Heart right ventricle (tissue), 16 donors: ENCODE data around the gene PLEKHH3. TPM values are rescaled to one million over a fixed set of nuclear protein-coding genes. Genes with fewer than 3 reads are reported as not detected.

Experiments
- ATAC-seq, 8 donors: fragments of 200-7000 bp; cut with Tn5 transposase; one replicate each; pipeline ENCODE4 v1.9.1; 2020; ENCODE audit warnings: mild to moderate bottlenecking in 8 of 8, moderate library complexity in 8 of 8, moderate number of reproducible peaks in 1 of 8
- DNase-seq, 2 donors: peaks; one replicate each; pipeline ENCODE4 v3.0.0-alpha.2; 2020
- H3K27ac ChIP-seq, 10 donors: fragments of 200-600 bp; sonication (generic) in 2 of 10; one replicate each; pipeline versions ENCODE4 v1.5.0 to v1.8.0; 2020 to 2022; ENCODE audit warnings: mild to moderate bottlenecking in 3 of 10
- H3K27me3 ChIP-seq, 7 donors: fragments of 200-600 bp; one replicate each; pipeline ENCODE4 v1.8.0; 2021 to 2022; ENCODE audit warnings: mild to moderate bottlenecking in 2 of 7
- H3K36me3 ChIP-seq, 9 donors: fragments of 200-600 bp; sonication (generic) in 1 of 9; one replicate each; pipeline versions ENCODE4 v1.5.0 to v1.8.0; 2020 to 2022; ENCODE audit warnings: mild to moderate bottlenecking in 2 of 9
- H3K4me1 ChIP-seq, 9 donors: fragments of 200-600 bp; sonication (generic) in 1 of 9; one replicate each; pipeline versions ENCODE4 v1.5.0 to v1.8.0; 2020 to 2022; ENCODE audit warnings: mild to moderate bottlenecking in 4 of 9
- H3K4me3 ChIP-seq, 10 donors: fragments of 200-600 bp; sonication (generic) in 2 of 10; one replicate each; pipeline versions ENCODE4 v1.5.0 to v1.8.0; 2020 to 2022; ENCODE audit warnings: mild to moderate bottlenecking in 7 of 10, moderate library complexity in 2 of 10
- H3K9me3 ChIP-seq, 11 donors: fragments of 200-600 bp in 10 of 11; sonication (generic) in 2 of 11; one replicate each; pipeline versions ENCODE4 v1.5.0 to v1.8.0; 2013 to 2022; ENCODE audit warnings: mild to moderate bottlenecking in 2 of 11, control low read depth in 1 of 11, moderate library complexity in 1 of 11
- WGBS, 2 donors: extraction: QIAGEN DNeasy Blood & Tissue Kit; methylation state at CpG; one replicate each; pipeline ENCODE4 v1.1.7; 2013; ENCODE audit warnings: inconsistent platforms in 1 of 2; 5-methylcytosine and 5-hydroxymethylcytosine counted together
- intact Hi-C, 10 donors: fragments of 100-400 bp; cut with DNase I; formaldehyde crosslinking; loops; one replicate each; pipeline versions ENCODE4 v1.11.1 to v1.14.2; 2022
- long read RNA-seq, 3 donors: library from polyadenylated mRNA; unstranded; transcript quantifications; one replicate each; pipeline ENCODE4 v2.0.0, GENCODE V29; 2020 to 2021
- polyA plus RNA-seq, 2 donors: library from polyadenylated mRNA; stranded (reverse); fragments of 200-250 nt; gene quantifications; one replicate each; pipeline ENCODE4 v1.2.3, GENCODE V29; 2013
- total RNA-seq, 10 donors: library from RNA; stranded (reverse); fragmentation: NEBNext Ultra II Directional in 3 of 10; extraction: Animal tissue kit (Norgen Biotek cat#: 25700) in 3 of 10; gene quantifications; one replicate each; pipeline versions ENCODE4 v1.2.1 to v1.2.4, GENCODE V29; 2021 to 2023
- TF ChIP-seq, protein P1 (sequence below), 9 donors: fragments of 200-600 bp; sonication (generic) in 2 of 9; IDR thresholded peaks; one replicate each; pipeline versions ENCODE4 v1.5.0 to v1.8.0; 2021 to 2022; ENCODE audit warnings: antibody characterized with exemption in 9 of 9, mild to moderate bottlenecking in 5 of 9, moderate library complexity in 1 of 9
- donor health status: Arrhythmogenic right ventricular cardiomyopathy.
- donor health status: ischemic (EF 13 %, LVEDD 7.1; RV severe dilation, severe dysfunction).
- donor health status: healthy with polysubstance abuse.
- donor health status: DM: no; HTN: yes; CAD: no.
- donor health status: DM: no; HTN: no; CAD: no.
- donor health status: ischemic (EF 25% LVEDD 6.9; RV normal size, moderate dysfunction).
- donor health status: ischemic (EF 25% LVEDD 5.7; RV mildly dilated, moderate dysfunction).
- donor health status: healthy.
- donor health status: DM: yes; HTN: yes; CAD: no.
- donor health status: Ischemic cardiomyopathy.
- donor health status: ischemic (EF 35%, LVEDD 5.7; RV mildly dilated, moderate dysfunction).
- donor health status: nonischemic (EF 11% LVEDD 7.7; RV severe dilation, severe dysfunction).
- donor health status: DM: yes; HTN: yes; CAD: no.
- donor health status: PGD.
- donor health status: ischemic (EF 29% LVEDD 5.4; RV normal size, mild dysfunction).
- donor health status: nonischemic (EF 23%, LVEDD 6.1; RV moderate dilation, normal function).

Gene PLEKHH3
- total RNA-seq: 10 to 100 TPM; 12.8 to 34.8 (median 22.0) TPM
- 10 to 100 TPM; 23.6 to 42.1 TPM for polyA plus RNA-seq
- long read RNA-seq, donor 1, transcript PLEKHH3-205 (13 exons, 2,640 nt): minor isoform, 7 of 81 reads
- long read RNA-seq, donor 1, transcript PLEKHH3-204 (13 exons, 2,983 nt): major isoform, 18 of 81 reads
- long read RNA-seq, donor 1, transcript PLEKHH3-201 (13 exons, 2,987 nt): minor isoform, 6 of 81 reads
- long read RNA-seq, donor 1, partial matches to known transcripts: 26 of 81 reads
- long read RNA-seq, donor 1, other reads (novel, unspliced or antisense): 20 of 81 reads
- long read RNA-seq, donor 2, transcript PLEKHH3-201 (13 exons, 2,987 nt): minor isoform, 6 of 63 reads
- long read RNA-seq, donor 2, transcript PLEKHH3-205 (13 exons, 2,640 nt): minor isoform, 5 of 63 reads
- long read RNA-seq, donor 2, transcript PLEKHH3-204 (13 exons, 2,983 nt): major isoform, 12 of 63 reads
- long read RNA-seq, donor 2, partial matches to known transcripts: 18 of 63 reads
- long read RNA-seq, donor 2, other reads (novel, unspliced or antisense): 19 of 63 reads
- long read RNA-seq, donor 3, partial matches to known transcripts: 0 of 1 reads
- long read RNA-seq, donor 3, other reads (novel, unspliced or antisense): 1 of 1 reads

DNA sequence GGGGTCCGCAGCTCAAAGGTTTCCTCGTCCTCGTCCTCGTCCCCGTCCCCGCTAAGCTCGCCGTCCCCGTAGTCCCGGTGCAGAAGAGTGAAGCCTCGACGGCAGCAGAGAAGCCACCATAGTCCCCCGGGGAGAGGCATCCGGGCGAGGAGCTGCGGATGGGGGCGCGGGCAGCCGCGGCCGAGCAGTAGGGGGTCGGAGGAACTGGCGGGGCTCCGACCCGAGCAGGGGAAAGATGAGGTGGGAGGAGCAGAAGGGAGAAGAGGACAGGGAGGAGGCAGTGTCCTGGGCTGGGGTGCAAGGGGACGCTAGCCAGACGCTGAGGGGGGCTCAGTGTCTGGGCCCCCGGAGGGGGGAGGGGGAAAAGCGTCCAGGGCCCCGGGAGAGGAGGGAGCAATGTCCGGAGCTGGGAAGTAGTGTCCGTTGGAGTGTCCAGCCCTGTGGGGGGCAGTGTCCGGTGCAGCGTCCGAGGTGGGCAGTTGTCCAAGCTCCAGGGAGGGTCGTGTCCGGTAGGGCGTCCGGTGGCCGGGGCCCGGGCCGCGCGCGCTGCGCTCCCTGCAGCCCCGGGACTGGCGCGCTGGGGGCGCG lies at the start of gene PLEKHH3:
TSS of gene PLEKHH3 (minus strand) at position 571 of the 588 bp plus-strand sequence. CDS start at position 140, 431 bp downstream.
- ATAC-seq: peak in 6 of 8 donors; percentile 0 to 10 (median 0)
- H3K27me3 ChIP-seq: peaks cover 0 to 56% (median 0%) of the 10 kb centered on the region in 7 donors
- TF ChIP-seq, protein P1, sequence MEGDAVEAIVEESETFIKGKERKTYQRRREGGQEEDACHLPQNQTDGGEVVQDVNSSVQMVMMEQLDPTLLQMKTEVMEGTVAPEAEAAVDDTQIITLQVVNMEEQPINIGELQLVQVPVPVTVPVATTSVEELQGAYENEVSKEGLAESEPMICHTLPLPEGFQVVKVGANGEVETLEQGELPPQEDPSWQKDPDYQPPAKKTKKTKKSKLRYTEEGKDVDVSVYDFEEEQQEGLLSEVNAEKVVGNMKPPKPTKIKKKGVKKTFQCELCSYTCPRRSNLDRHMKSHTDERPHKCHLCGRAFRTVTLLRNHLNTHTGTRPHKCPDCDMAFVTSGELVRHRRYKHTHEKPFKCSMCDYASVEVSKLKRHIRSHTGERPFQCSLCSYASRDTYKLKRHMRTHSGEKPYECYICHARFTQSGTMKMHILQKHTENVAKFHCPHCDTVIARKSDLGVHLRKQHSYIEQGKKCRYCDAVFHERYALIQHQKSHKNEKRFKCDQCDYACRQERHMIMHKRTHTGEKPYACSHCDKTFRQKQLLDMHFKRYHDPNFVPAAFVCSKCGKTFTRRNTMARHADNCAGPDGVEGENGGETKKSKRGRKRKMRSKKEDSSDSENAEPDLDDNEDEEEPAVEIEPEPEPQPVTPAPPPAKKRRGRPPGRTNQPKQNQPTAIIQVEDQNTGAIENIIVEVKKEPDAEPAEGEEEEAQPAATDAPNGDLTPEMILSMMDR (IDR thresholded peaks at IDR 0.05): peak in 6 of 9 donors; percentile 15 to 49 (median 32)
- H3K4me1 ChIP-seq: peaks cover 32 to 81% (median 65%) of the 10 kb centered on the region in 9 donors
- peak within 1 kb of the TSS; percentile 72 to 99 (median 94) for H3K4me3 ChIP-seq
- no peaks in the 10 kb centered on the region for H3K9me3 ChIP-seq
- H3K36me3 ChIP-seq: peaks cover 0 to 25% (median 20%) of the 10 kb centered on the region in 9 donors
- WGBS, 2 donors: 0 to 1% methylated on average over 49 to 51 of the region's 51 CpGs
- intact Hi-C loops: loop anchor here in 6 of 10 donors (5.0 kb wide), 4 partner anchors 59 to 254 kb away; partner anchors contain the start of genes PSMC3IP (in 3 of the 6), RETREG3 (in 3 of the 6), TUBG1 (in 3 of the 6) and CAVIN1 (in 1 of the 6)
- no peak for DNase-seq
- peak within 1 kb of the TSS; percentile 70 to 98 (median 96) for H3K27ac ChIP-seq

DNA sequence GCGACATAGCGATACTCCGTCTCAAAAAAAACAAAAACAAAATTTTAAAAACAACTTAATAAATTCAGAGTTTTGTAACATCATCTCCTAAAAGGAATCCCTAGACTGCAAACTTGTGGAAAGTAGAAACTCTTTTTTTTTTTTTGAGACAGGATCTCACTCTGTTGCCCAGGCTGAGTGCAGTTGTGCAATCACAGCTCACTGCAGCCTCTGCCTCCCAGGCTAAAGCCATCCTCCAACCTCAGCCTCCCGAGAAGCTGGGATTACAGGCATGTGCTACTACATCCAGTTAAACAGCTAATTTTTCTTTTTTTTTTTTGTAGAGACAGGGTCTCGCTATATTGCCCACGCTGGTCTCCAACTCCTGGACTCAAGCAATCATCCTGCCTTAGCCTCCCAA lies 48.3 kb upstream of the PLEKHH3 start:
- TF ChIP-seq, protein P1 (IDR thresholded peaks at IDR 0.05): no peak
- no peak overlapping the region for H3K27ac ChIP-seq
- no peak for ATAC-seq
- peaks cover 0 to 6% (median 0%) of the 10 kb centered on the region in 9 donors for H3K4me1 ChIP-seq
- no peaks in the 10 kb centered on the region for H3K27me3 ChIP-seq
- H3K4me3 ChIP-seq: no peak overlapping the region
- no peaks in the 10 kb centered on the region for H3K9me3 ChIP-seq
- DNase-seq: no peak
- H3K36me3 ChIP-seq: peaks cover 0 to 100% (median 83%) of the 10 kb centered on the region in 9 donors
- intact Hi-C loops: loop anchor here in 5 of 10 donors (10.0 kb wide), 3 partner anchors 100 to 210 kb away; partner anchors contain the start of gene BECN1 (in 2 of the 5)
- WGBS, 2 donors: 98 to 99% methylated on average over 6 of the region's 6 CpGs

- 50 to 58% methylated on average over 3 of the region's 3 CpGs for WGBS, 2 donors
Measured at GRCh38 chr17:42723636-42724035, 46.8 kb upstream of the PLEKHH3 start.

More at GRCh38 chr17:42723636-42724035, 46.8 kb upstream of the PLEKHH3 start:
- intact Hi-C loops: loop anchor here in 9 of 10 donors (5.0 to 10.0 kb wide), 6 partner anchors 39 to 214 kb away; partner anchors contain the start of genes BECN1 (in 6 of the 9) and RAMP2 (in 3 of the 9)
- peaks cover 0 to 100% (median 81%) of the 10 kb centered on the region in 9 donors for H3K36me3 ChIP-seq
- TF ChIP-seq, protein P1 (IDR thresholded peaks at IDR 0.05): no peak
- DNase-seq (no peak), ATAC-seq (no peak)
- H3K27ac ChIP-seq: no peak overlapping the region
- H3K27me3 ChIP-seq: no peaks in the 10 kb centered on the region
- no peak overlapping the region for H3K4me3 ChIP-seq
- H3K4me1 ChIP-seq: peaks cover 0 to 6% (median 0%) of the 10 kb centered on the region in 9 donors
- no peaks in the 10 kb centered on the region for H3K9me3 ChIP-seq
